Activated CD8-positive, alpha-beta T cell treated with anti-CD3 and anti-CD28 coated beads, Interleukin-2, amount 10 ng/mL, durations not matched to agents 7 days and 5 days (primary cell): Measurements from ENCODE around the gene TGFA. TPM values are rescaled to one million over a fixed set of nuclear protein-coding genes. Genes with fewer than 3 reads are reported as not detected.

ENCODE experiments used
- ATAC-seq: fragments of 150-1000 bp; cut with Tn5 transposase; one replicate; pipeline ENCODE4 v1.10.0; 2021; ENCODE audit warnings: moderate library complexity
- CTCF ChIA-PET: fragments of 350-600 bp; sonication (Branson Sonifier 250); formaldehyde crosslinking; loops from one replicate; lab custom pipeline; 2021; ENCODE audit warnings: antibody characterized with exemption; lab: Charles Lee
- POLR2A ChIA-PET: fragments of 350-600 bp; sonication (Branson Sonifier 250); formaldehyde crosslinking; loops from one replicate; lab custom pipeline; 2021; ENCODE audit warnings: antibody characterized with exemption; lab: Charles Lee
- DNase-seq: peaks from one replicate; pipeline ENCODE4 v3.0.0-alpha.2; 2020
- H3K27ac Mint-ChIP-seq: one replicate; pipeline ENCODE4 v1.8.0; 2021; ENCODE audit warnings: mild to moderate bottlenecking, mixed read lengths
- H3K27me3 Mint-ChIP-seq: one replicate; pipeline ENCODE4 v1.8.0; 2021; ENCODE audit warnings: low read depth, mixed read lengths
- H3K36me3 Mint-ChIP-seq: one replicate; pipeline ENCODE4 v1.8.0; 2021; ENCODE audit warnings: low read depth, mixed read lengths
- H3K4me1 Mint-ChIP-seq: one replicate; pipeline ENCODE4 v1.8.0; 2021; ENCODE audit warnings: low read depth, mixed read lengths
- H3K4me3 Mint-ChIP-seq: one replicate; pipeline ENCODE4 v1.8.0; 2021; ENCODE audit warnings: mild to moderate bottlenecking, mixed read lengths
- H3K9me3 Mint-ChIP-seq: one replicate; pipeline ENCODE4 v1.8.0; 2022; ENCODE audit warnings: mixed read lengths; ENCODE audit not compliant: insufficient read depth
- total RNA-seq, 2 experiments: library from RNA; stranded (reverse); gene quantifications; one replicate each; pipeline ENCODE4 v1.2.3, GENCODE V29; 2021

TGFA gene
- total RNA-seq, 2 experiments from 2014 or later: 0.13 TPM; not detected in 1

DNA sequence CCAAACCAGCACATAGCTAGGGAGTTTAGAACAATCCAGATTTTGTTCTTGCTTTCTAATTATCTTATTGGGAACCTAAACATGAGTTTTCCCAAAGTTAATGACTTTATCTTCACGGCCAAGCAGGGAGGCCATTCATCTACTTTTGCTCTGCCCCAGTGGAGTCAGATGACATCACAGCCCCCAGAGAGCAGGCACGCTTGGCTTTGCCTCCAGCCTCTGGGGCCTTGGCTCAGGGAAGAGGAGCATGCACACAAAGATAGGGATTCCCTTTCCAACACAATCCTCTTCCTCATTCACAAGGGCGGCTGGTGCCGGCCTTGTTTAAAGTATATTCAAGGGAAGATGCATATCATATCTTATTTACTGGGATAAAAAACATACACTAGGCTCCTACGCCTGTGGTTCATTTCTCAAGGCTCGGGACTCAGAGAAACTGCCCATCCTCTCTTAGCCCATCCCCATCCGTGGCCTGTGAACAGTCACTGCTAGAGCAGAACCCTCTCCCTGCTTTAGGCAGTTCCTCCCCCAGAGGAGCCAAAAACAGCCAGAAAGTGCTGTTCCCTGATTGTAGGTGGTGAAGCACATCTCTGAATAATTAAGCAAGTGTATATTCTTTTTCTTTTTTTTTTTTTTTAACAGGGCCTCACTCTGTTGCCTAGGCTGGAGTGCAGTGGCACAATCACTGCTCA lies 21.2 kb downstream of the TGFA start:
- ATAC-seq (no peak), DNase-seq (no peak)
- POLR2A ChIA-PET: no interaction called here
- Mint-ChIP-seq H3K27me3 (peaks cover 10% of the 10 kb centered on the region), H3K9me3 (no peaks in the 10 kb centered on the region), H3K36me3 (peaks cover 3% of the 10 kb centered on the region), H3K4me3 (no peak overlapping the region), H3K27ac (no peak overlapping the region), H3K4me1 (no peaks in the 10 kb centered on the region)
- CTCF ChIA-PET: interaction anchor here (1.3 kb wide), 1 partner anchor 25 kb away, joined by 3 read pairs; no protein-coding TSS in a partner anchor

DNA sequence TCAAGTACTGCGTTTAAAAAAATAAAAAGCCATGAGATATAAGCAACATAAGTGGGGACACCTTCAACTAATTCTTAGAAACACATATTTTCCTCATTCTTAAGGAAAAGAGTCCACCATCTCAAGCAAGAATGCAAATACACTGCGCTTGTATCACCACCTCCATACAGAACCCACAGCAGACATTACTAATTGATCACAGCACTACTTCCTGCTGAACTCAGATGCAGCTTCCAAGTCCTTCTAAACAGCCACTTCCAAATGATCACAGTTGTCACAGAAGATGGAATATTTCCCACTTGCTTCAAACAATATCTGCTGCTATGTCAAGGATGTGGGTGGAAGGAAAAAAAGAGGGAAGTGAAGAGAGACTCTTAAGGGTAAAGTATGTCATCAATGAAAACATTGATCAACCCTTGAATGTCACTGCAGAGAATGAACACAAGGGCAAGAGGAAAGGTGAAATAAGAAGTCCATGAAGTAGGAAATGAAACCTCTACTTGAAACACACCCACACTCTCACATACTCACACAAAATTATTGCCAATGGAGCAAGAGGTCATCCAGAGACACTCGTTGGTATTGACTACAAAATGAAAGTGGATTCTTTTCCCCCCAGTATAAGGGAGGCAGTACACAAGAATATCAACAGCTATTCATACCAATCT lies 22.1 kb downstream of the TGFA start:
- peaks cover 3% of the 10 kb centered on the region for H3K36me3 Mint-ChIP-seq

DNA sequence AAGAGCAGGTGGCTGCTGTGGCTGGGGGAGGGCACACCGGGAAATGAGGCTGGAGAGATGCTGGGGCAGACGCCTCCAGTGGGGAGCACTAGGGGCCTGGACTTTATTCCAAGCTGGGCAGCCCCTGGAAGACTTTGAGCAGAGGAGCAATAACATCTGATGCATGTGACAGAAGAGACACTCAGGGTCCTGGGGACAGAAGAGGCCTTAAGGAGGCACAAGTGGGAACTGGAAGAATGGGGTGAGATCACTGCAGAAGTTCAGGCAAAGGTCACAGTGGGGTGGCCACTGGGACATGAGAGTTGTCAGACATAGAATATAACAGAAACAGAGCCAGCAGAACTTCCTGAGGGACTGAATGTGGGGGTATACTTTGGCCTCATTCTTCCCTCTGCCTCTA lies 24.0 kb downstream of the TGFA start:
- Mint-ChIP-seq H3K36me3 (no peaks in the 10 kb centered on the region), H3K9me3 (no peaks in the 10 kb centered on the region), H3K4me3 (no peak overlapping the region), H3K4me1 (peaks cover 7% of the 10 kb centered on the region), H3K27me3 (peaks cover 5% of the 10 kb centered on the region), H3K27ac (no peak overlapping the region)
- DNase-seq: no peak
- POLR2A ChIA-PET: no interaction called here
- ATAC-seq: no peak
- CTCF ChIA-PET: no interaction called here

More for the DNA sequence above, 22.1 kb downstream of the TGFA start:
- ATAC-seq: no peak
- Mint-ChIP-seq H3K4me1 (no peaks in the 10 kb centered on the region), H3K9me3 (no peaks in the 10 kb centered on the region), H3K27me3 (peaks cover 13% of the 10 kb centered on the region), H3K4me3 (no peak overlapping the region), H3K27ac (no peak overlapping the region)
- ChIA-PET CTCF (interaction anchor here (1.3 kb wide), 1 partner anchor 26 kb away, joined by 3 read pairs; no protein-coding TSS in a partner anchor), POLR2A (no interaction called here)
- no peak for DNase-seq

DNA sequence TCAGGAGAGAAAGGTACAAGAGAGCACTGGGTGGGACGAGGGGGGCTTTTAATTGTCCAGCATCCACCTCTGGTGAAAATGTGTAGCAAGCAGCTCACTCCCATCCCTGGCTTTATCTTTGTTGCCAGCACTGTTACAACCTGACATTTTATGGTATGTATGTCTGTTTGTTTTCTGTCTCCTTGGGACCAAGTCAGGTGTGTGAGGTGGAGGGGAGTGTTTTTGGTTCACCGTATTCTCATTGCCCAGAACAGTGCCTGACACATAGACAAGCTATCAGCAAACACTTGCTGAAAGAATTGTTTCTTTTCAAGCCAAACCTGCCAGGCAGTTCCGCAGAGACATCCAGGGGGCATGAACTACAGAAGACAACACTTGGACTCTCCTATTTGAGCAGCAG lies 24.7 kb downstream of the TGFA start:
- H3K27ac Mint-ChIP-seq: no peak overlapping the region
- H3K9me3 Mint-ChIP-seq: no peaks in the 10 kb centered on the region
- peaks cover 14% of the 10 kb centered on the region for H3K4me1 Mint-ChIP-seq
- DNase-seq: no peak
- H3K27me3 Mint-ChIP-seq: peaks cover 3% of the 10 kb centered on the region
- no peaks in the 10 kb centered on the region for H3K36me3 Mint-ChIP-seq
- CTCF ChIA-PET: no interaction called here
- no peak for ATAC-seq
- H3K4me3 Mint-ChIP-seq: no peak overlapping the region
- POLR2A ChIA-PET: no interaction called here

DNA sequence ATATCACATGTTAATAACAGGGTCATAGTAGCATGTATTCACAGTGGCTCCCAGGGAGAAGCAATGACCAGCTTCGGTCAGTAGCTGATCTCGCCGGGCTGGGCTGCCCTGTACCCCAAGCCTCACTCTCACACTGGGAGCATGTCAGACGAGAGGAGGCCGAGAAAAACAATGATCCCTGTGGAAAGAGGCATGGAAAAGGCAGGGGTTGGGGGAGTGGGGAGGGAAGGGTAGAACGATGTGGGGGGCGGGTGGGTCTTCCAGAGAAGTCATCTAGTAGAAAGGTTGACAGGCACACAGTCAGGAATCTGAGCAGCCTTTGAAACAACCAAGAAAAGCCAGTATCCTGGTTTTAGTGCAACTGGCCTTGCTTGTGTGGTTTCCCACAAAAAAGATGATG lies 25.4 kb downstream of the TGFA start:
- DNase-seq (no peak), ATAC-seq (no peak)
- H3K36me3 Mint-ChIP-seq: no peaks in the 10 kb centered on the region
- peaks cover 3% of the 10 kb centered on the region for H3K27me3 Mint-ChIP-seq
- H3K4me3 Mint-ChIP-seq: no peak overlapping the region
- H3K9me3 Mint-ChIP-seq: no peaks in the 10 kb centered on the region
- ChIA-PET CTCF (no interaction called here), POLR2A (no interaction called here)
- H3K4me1 Mint-ChIP-seq: peaks cover 21% of the 10 kb centered on the region
- no peak overlapping the region for H3K27ac Mint-ChIP-seq

DNA sequence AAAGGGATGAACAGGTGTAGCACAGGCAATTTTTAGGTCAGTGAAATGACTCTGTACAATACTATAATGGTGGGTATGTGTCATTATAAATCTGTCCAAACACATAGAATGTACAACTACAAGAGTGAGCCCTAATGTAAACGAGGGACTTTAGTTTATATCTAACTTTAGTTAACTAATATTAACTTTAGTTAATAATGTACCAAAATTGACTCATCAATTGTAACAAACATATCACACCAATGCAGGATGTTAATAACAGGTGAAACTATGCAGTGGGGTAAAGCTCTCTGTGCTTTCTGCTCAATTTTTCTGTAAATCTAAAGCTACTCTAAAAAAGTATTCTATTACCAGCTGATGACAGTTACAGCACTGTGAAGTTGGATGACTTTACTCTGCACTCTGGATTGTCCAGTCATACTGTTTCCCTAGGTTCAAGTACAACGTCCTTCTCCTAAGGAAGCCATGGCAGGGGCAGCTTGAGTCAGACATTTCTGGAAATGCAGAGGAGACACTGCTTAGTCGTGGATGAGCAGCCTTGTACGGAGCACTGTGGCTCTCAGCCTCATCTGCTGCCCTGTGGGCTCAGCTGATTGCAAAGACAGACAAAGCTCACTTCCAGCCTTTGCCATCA lies 26.1 kb downstream of the TGFA start:
- ChIA-PET CTCF (no interaction called here), POLR2A (no interaction called here)
- ATAC-seq: no peak
- Mint-ChIP-seq H3K36me3 (no peaks in the 10 kb centered on the region), H3K27me3 (peaks cover 3% of the 10 kb centered on the region), H3K4me3 (no peak overlapping the region), H3K27ac (no peak overlapping the region), H3K4me1 (peaks cover 24% of the 10 kb centered on the region), H3K9me3 (no peaks in the 10 kb centered on the region)
- DNase-seq: no peak

DNA sequence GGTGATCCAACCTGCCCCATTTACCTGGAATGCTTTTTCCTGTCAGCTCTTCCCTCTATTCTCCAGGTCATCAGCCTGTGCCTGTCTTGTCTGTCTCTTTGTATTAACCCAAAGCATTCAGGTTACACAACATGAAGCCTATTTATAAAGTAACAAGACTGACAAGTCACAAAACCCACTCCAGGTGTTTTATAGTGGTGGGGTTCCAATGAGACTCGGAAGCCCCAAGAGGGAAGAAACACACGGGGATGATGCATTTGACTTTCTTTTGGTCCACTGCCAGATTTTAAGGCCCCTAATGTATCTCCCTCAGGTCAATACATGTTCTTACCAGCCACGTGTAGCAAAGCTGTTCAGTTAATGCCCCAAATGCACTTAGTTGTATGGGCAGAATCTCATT lies 27.5 kb downstream of the TGFA start:
- H3K4me1 Mint-ChIP-seq: peaks cover 24% of the 10 kb centered on the region

DNA sequence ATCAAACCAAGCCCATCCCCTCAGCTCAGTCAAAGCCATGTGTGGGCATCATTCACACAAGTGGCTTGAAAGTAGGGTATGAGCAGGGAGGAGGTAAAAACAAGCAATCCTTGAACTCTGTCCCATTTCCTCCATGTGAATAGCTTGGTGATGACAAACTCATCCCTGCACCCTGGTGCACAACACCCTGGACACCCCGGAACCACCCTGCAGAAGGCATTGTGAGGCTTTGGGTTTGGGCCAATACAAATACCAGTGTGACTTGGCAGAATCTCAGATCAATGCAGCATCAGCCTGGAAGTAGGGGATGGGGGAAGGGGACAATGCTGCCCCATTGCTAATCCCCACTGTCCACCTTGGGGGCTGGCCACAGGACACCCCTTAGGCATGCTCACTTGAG lies 28.6 kb downstream of the TGFA start:
- ATAC-seq (no peak), DNase-seq (no peak)
- no peaks in the 10 kb centered on the region for H3K9me3 Mint-ChIP-seq
- H3K4me3 Mint-ChIP-seq: no peak overlapping the region
- ChIA-PET CTCF (interaction anchor here (0.9 to 1.1 kb wide), 2 partner anchors 11 to 20 kb away, joined by 3 read pairs; no protein-coding TSS in a partner anchor), POLR2A (no interaction called here)
- H3K27ac Mint-ChIP-seq: no peak overlapping the region
- H3K4me1 Mint-ChIP-seq: peaks cover 24% of the 10 kb centered on the region
- peaks cover 3% of the 10 kb centered on the region for H3K27me3 Mint-ChIP-seq
- no peaks in the 10 kb centered on the region for H3K36me3 Mint-ChIP-seq

More for the DNA sequence above, 27.5 kb downstream of the TGFA start:
- H3K27me3 Mint-ChIP-seq: peaks cover 3% of the 10 kb centered on the region
- ChIA-PET CTCF (no interaction called here), POLR2A (interaction anchor here (0.6 kb wide), 1 partner anchor 12 kb away, joined by 3 read pairs; no protein-coding TSS in a partner anchor)
- ATAC-seq: no peak
- H3K27ac Mint-ChIP-seq: no peak overlapping the region
- no peaks in the 10 kb centered on the region for H3K36me3 Mint-ChIP-seq
- H3K9me3 Mint-ChIP-seq: no peaks in the 10 kb centered on the region
- no peak overlapping the region for H3K4me3 Mint-ChIP-seq
- no peak for DNase-seq

DNA sequence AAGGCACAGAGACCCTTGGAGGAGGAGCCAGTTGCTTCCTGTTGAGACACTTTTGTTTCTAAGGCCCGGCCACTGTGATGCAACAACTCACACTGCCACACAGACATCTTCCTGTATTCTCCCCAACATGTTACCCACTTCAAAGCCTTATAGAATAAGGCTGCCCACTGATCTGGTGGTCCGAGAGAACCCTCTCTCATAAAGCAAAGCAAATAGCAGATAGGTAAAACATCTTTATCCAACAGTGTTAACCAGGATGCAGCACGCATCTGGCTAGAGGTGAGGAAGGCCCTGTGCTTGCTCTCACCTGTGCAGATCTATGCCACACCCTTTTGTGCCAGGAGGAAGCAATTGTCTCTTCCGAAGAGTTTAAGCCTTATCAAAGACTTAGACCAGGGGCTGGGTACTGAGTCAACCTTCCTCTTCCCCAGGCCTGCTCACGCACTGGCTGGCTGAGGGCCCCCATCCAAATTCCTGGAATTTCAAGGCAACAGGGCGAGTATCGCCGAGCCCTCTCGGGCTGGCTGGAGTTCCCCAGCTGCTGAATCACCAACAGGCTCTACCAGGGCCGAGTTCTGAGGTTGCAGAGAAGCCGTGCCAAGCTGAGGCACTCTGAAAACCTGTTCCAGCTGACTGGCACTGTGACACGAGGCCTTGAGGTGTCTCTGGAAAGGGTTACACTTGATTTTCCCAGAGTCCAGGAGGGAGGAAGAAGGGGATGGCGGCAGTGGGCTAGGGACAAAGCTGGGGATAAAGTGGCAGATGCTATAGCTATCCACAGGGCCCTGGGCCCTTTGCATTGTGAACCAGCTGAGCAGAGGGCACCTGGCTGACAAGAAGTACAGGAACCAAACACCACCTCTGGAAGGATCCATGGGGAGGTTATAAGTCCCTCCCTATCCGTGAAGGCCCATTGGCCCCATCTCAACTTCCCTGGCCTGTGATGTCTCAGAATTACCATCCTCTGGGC lies 29.3 kb downstream of the TGFA start:
- H3K36me3 Mint-ChIP-seq: no peaks in the 10 kb centered on the region
- ChIA-PET POLR2A (no interaction called here), CTCF (interaction anchor here (0.9 to 1.1 kb wide), 2 partner anchors 10 to 19 kb away, joined by 3 read pairs; no protein-coding TSS in a partner anchor)
- H3K4me3 Mint-ChIP-seq: peak overlapping the region; percentile 20
- peaks cover 3% of the 10 kb centered on the region for H3K27me3 Mint-ChIP-seq
- DNase-seq (peak; percentile 69), ATAC-seq (peak; percentile 80)
- H3K27ac Mint-ChIP-seq: peak overlapping the region; percentile 79
- peaks cover 24% of the 10 kb centered on the region for H3K4me1 Mint-ChIP-seq
- no peaks in the 10 kb centered on the region for H3K9me3 Mint-ChIP-seq

DNA sequence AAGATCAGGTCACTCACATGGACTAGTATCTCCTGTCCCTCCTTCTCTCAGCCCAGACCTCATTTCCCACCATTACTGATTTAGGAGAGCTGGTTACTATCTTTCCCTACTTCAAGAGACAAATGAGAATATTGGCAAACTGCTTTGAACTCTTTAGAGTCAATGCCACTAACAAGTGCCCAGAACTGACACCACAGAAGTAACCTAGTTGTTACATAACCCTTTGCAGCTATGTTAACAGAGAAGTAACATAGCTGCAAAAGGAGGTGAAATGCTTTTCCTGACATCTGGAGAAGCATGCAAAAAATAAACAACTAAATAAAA lies 30.0 kb downstream of the TGFA start:
- CTCF ChIA-PET: no interaction called here
- peaks cover 3% of the 10 kb centered on the region for H3K27me3 Mint-ChIP-seq
- POLR2A ChIA-PET: no interaction called here

DNA sequence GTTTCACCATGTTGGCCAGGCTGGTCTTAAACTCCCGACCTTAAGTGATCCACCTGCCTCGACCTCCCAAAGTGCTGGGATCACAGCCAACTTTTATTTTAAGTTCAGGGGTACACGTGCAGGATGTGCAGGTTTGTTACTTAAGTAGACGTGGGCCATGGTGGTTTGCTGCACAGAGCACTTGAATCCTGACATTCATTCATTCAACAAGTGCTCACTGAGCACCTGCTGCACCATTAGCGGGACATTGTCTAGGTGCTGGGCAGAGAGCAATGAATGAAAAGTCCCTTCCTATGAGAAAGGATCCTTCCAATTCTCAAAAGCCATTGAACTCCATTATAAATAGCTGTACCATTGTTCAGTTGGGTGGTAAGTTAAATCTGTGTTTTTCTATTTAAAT lies 31.0 kb downstream of the TGFA start:
- ATAC-seq (no peak), DNase-seq (no peak)
- peaks cover 24% of the 10 kb centered on the region for H3K4me1 Mint-ChIP-seq
- H3K27ac Mint-ChIP-seq: no peak overlapping the region
- ChIA-PET CTCF (no interaction called here), POLR2A (no interaction called here)
- no peaks in the 10 kb centered on the region for H3K36me3 Mint-ChIP-seq
- no peaks in the 10 kb centered on the region for H3K9me3 Mint-ChIP-seq
- H3K4me3 Mint-ChIP-seq: no peak overlapping the region
- peaks cover 3% of the 10 kb centered on the region for H3K27me3 Mint-ChIP-seq

More for the DNA sequence above, 30.0 kb downstream of the TGFA start:
- no peaks in the 10 kb centered on the region for H3K36me3 Mint-ChIP-seq
- peaks cover 24% of the 10 kb centered on the region for H3K4me1 Mint-ChIP-seq
- peak overlapping the region; percentile 79 for H3K27ac Mint-ChIP-seq
- no peaks in the 10 kb centered on the region for H3K9me3 Mint-ChIP-seq
- DNase-seq: no peak
- ATAC-seq: peak; percentile 27
- peak overlapping the region; percentile 20 for H3K4me3 Mint-ChIP-seq
